PC-3 (cell line): Measurements from ENCODE around the gene HSPB6. TPM values are rescaled to one million over a fixed set of nuclear protein-coding genes. Genes with fewer than 3 reads are reported as not detected.

Experiments
- ATAC-seq: fragments of 200-7000 bp; cut with Tn5 transposase; 2 replicates; pipeline ENCODE4 v1.9.1; 2020; ENCODE audit warnings: mild to moderate bottlenecking, moderate library complexity
- BruUV-seq: library from RNA; stranded (reverse); fragments of 400-500 nt; replicated peaks from 2 replicates; lab custom pipeline; 2021; lab: Mats Ljungman, UMichigan
- CTCF ChIA-PET: fragments of 300-600 bp; sonication (Branson Sonifier 250); formaldehyde crosslinking; loops from one replicate; lab custom pipeline; 2022; ENCODE audit warnings: antibody characterized with exemption; lab: Charles Lee
- POLR2A ChIA-PET: fragments of 300-600 bp; sonication (Branson Sonifier 250); formaldehyde crosslinking; loops from one replicate; lab custom pipeline; 2022; ENCODE audit warnings: antibody characterized with exemption; ENCODE audit not compliant: unreplicated experiment; lab: Charles Lee
- DNase-seq: peaks from one replicate; pipeline ENCODE4 v3.0.0-alpha.2; 2015
- H2AFZ ChIP-seq: fragments of 300-600 bp; sonication (generic); 2 replicates; pipeline ENCODE4 v1.6.0; 2016; ENCODE audit warnings: antibody characterized with exemption, low read length
- H3F3A ChIP-seq: fragments of 300-600 bp; sonication (generic); one replicate; pipeline ENCODE4 v1.6.0; 2017; ENCODE audit warnings: antibody characterized with exemption, low read length, control low read depth, mild to moderate bottlenecking; ENCODE audit not compliant: unreplicated experiment
- H3K27ac ChIP-seq: fragments of 300-600 bp; sonication (generic); 2 replicates; pipeline ENCODE4 v1.5.1; 2016; ENCODE audit warnings: mild to moderate bottlenecking, low read length
- H3K27me3 ChIP-seq: fragments of 300-600 bp; sonication (generic); 2 replicates; pipeline ENCODE4 v1.6.1; 2016; ENCODE audit warnings: low read length, mixed read lengths
- H3K36me3 ChIP-seq: fragments of 300-600 bp; sonication (generic); 2 replicates; pipeline ENCODE4 v1.6.1; 2016; ENCODE audit warnings: low read depth, mixed run types, low read length, mixed read lengths
- H3K4me1 ChIP-seq: fragments of 300-600 bp; sonication (generic); 2 replicates; pipeline ENCODE4 v1.5.1; 2016; ENCODE audit warnings: low read length; ENCODE audit not compliant: insufficient read depth
- H3K4me2 ChIP-seq: fragments of 300-600 bp; sonication (generic); 2 replicates; pipeline ENCODE4 v1.6.0; 2016; ENCODE audit warnings: low read length
- H3K4me3 ChIP-seq: fragments of 300-600 bp; sonication (generic); 2 replicates; pipeline ENCODE4 v1.5.1; 2016; ENCODE audit warnings: mild to moderate bottlenecking, low read length, mixed read lengths
- H3K79me2 ChIP-seq: fragments of 300-600 bp; sonication (generic); 2 replicates; pipeline ENCODE4 v1.6.1; 2017; ENCODE audit warnings: low read length, mixed read lengths
- H3K9ac ChIP-seq: fragments of 300-600 bp; sonication (generic); 2 replicates; pipeline ENCODE4 v1.6.0; 2016; ENCODE audit warnings: mild to moderate bottlenecking, low read length
- H3K9me2 ChIP-seq: fragments of 300-600 bp; sonication (generic); replicated peaks from 2 replicates; pipeline ENCODE4 v1.6.1; 2016; ENCODE audit warnings: mixed run types, low read length, mixed read lengths
- H3K9me3 ChIP-seq: fragments of 300-600 bp; sonication (generic); 2 replicates; pipeline ENCODE4 v1.6.1; 2016; ENCODE audit warnings: low read length, mixed read lengths
- H4K20me1 ChIP-seq: fragments of 300-600 bp; sonication (generic); 2 replicates; pipeline ENCODE4 v1.6.1; 2016; ENCODE audit warnings: low read length, mixed read lengths
- CTCF ChIP-seq: fragments of 300-600 bp; sonication (generic); conservative IDR thresholded peaks from 2 replicates; pipeline ENCODE4 v1.5.1; 2017; ENCODE audit warnings: antibody characterized with exemption, low read depth, mild to moderate bottlenecking, low read length
- EZH2 ChIP-seq: fragments of 300-600 bp; sonication (generic); IDR thresholded peaks from one replicate; pipeline ENCODE4 v1.6.1; 2017; ENCODE audit warnings: antibody characterized with exemption, mild to moderate bottlenecking, low read length; ENCODE audit not compliant: unreplicated experiment
- EZH2phosphoT487 ChIP-seq: fragments of 300-600 bp; sonication (generic); IDR thresholded peaks from 2 replicates; pipeline ENCODE4 v1.6.1; 2018; ENCODE audit warnings: mild to moderate bottlenecking, antibody characterized with exemption, low read length, borderline replicate concordance
- intact Hi-C: fragments of 100-400 bp; cut with micrococcal nuclease; formaldehyde crosslinking; loops from 2 replicates; pipeline ENCODE4 v1.9.0; 2023
- total RNA-seq: library from RNA; depleted of rRNA; stranded (reverse); fragments of >200 nt; gene quantifications from 2 replicates; pipeline ENCODE4 v1.2.3, GENCODE V29; 2014

HSPB6 gene
- total RNA-seq, 1 experiment from 2014 or later, result not detected

DNA sequence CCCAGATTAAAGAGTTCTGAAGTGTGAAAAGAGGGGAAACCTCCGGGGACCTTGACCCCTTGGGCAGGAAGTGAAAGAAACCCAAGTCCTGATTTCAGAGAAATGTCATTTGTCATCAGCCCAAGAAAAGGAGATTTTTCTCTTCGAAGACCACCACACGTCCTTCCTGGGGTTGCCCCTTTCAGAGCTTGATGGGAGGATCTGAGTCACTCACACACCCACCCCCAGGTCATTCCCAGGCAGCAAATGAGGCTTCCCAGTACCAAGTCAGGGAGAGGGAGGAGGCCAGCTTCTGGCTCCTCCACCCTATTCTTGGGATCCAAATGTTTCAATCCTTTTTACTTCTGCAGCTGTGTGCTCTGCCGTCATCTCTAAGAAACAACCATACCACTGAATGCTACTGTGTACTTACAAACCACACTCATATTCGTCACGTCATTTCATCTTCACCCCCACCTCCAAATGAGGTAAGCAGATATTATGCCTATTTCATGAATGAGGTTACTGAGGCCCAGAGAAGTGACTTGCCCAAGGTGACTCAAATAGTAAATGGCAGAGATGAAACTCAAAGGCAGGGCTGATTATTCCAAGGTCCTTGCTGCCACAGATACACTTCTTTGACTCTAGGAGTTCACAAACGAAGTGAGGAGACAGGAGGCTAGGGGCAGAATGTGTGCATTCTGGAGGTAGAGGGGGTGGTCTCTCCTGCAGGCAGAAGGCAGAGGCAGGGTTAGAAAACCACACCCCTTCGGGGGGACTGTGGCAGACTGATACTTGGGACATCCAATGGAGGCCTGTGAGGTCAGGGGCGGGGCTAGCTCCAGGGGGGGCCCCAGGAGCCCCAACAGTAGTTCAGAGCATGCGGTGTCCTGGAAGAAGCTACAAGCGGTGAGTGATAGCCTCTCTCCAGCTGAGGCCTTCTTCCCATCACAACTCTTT, 44.0 kb downstream of the HSPB6 start:
- Histone ChIP-seq H2AFZ (no peak overlapping the region), H3K79me2 (peaks cover 10% of the 10 kb centered on the region; the same call in 1 of the 2 replicates), H3K4me2 (no peak overlapping the region), H3K36me3 (no peaks in the 10 kb centered on the region), H3K27ac (no peak overlapping the region), H3F3A (no peaks in the 10 kb centered on the region), H3K4me1 (peaks cover 14% of the 10 kb centered on the region; the same call in 1 of the 2 replicates), H4K20me1 (no peaks in the 10 kb centered on the region), H3K9me3 (no peaks in the 10 kb centered on the region), H3K9me2 (no peaks in the 10 kb centered on the region), H3K9ac (no peak overlapping the region), H3K4me3 (no peak overlapping the region), H3K27me3 (no peaks in the 10 kb centered on the region)
- no TSS peak for BruUV-seq
- intact Hi-C loops, result loop anchor here (10.0 kb wide), 1 partner anchor 222 kb away; the partner anchor contains the start of gene LRFN3
- no peak for ATAC-seq
- DNase-seq, result no peak
- TF ChIP-seq CTCF (no peak), EZH2 (no peak), EZH2phosphoT487 (no peak)
- ChIA-PET CTCF (interaction anchor here (0.6 kb wide), 1 partner anchor 65 kb away, joined by 7 read pairs; the partner anchor contains the start of gene COX6B1), POLR2A (no interaction called here)

DNA sequence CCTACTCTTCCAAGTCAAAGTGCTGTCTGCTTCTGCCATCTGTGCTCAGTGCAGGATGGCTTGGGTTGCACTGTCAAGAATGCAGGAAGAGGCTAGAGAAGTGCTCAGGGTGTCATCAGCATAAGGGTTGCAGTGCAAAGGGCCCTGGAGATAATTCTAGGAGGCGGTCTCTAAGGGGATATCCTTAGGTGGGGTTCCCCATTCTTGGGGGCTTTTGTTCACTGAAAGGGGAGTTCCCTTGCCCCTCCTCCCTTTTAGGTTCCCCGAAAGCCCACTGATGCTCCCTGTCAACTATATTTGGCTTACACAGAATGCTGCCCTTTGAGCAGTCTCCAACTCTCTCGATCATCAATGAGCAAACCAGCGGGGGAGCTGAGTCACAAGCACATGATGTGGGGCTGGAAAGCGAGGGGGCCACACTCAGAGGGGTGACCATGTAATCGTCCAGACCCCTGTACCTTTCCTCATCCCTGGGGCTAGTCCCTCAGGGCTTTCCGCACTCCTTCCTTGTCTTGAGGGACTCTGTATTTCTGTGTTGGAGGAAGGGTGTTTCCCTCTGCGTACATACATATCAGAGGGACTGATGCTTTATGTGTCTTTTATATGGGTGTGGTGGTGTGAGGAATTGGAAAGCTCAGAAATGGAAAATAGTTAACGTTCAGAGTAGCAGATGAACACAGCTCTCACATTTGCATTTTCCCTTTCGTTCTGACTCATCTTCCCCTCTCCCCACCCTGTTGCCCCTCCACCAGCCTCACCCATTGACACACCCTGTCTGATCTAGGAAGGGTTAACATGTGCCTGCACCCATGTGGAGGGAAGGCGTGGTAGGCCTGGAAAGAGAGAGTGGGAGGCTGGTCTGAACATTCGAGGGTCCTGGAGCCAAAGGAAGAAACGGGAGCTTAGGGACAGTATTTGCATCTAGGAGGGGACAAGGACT, 45.8 kb downstream of the HSPB6 start:
- intact Hi-C loops, result loop anchor here (10.0 kb wide), 1 partner anchor 224 kb away; the partner anchor contains the start of gene LRFN3
- ChIA-PET POLR2A (interaction anchor here (0.6 kb wide), 1 partner anchor 120 kb away, joined by 3 read pairs; no protein-coding TSS in a partner anchor), CTCF (no interaction called here)
- H3K36me3 ChIP-seq, result no peaks in the 10 kb centered on the region
- BruUV-seq, result no TSS peak
- H4K20me1 ChIP-seq, result no peaks in the 10 kb centered on the region
- H3K9me3 ChIP-seq, result no peaks in the 10 kb centered on the region
- no peak for DNase-seq
- ATAC-seq, result peak; percentile 59
- H3K27ac ChIP-seq, result no peak overlapping the region
- H3K9me2 ChIP-seq, result no peaks in the 10 kb centered on the region
- peaks cover 8% of the 10 kb centered on the region; the same call in 1 of the 2 replicates for H3K79me2 ChIP-seq
- H2AFZ ChIP-seq, result no peak overlapping the region
- TF ChIP-seq CTCF (no peak), EZH2 (no peak), EZH2phosphoT487 (no peak)
- H3K4me1 ChIP-seq, result peaks cover 7% of the 10 kb centered on the region; the same call in 1 of the 2 replicates
- no peaks in the 10 kb centered on the region for H3F3A ChIP-seq
- no peak overlapping the region for H3K9ac ChIP-seq
- no peak overlapping the region for H3K4me3 ChIP-seq
- H3K27me3 ChIP-seq, result no peaks in the 10 kb centered on the region
- 0 out of 2 replicates have a peak overlapping the region, but pooled peaks have one; percentile 6 for H3K4me2 ChIP-seq
